RCC 7860 (cell line): ENCODE data around the gene CHRM3.
"Not testable (repeated sequence)": the region's sequence is repeated elsewhere in the genome, so short reads cannot be mapped to it uniquely, and the experiment has no call there.

Experiments used
- DNase-seq: peaks from one replicate; pipeline ENCODE4 v3.0.0-alpha.2; 2015; ENCODE audit warnings: low spot score
- FAIRE-seq: peaks from 2 replicates; lab custom pipeline; 2012; peaks lifted over from hg19 to GRCh38; lab: Jason Lieb, UNC

Gene CHRM3

GRCh38 chr1:239386453-239387303 lies at the start of gene CHRM3:
Gene CHRM3, plus strand, starts transcription at chr1:239386568. Its CDS starts 520,884 bp downstream, at chr1:239907452.
- FAIRE-seq (no peak), DNase-seq (no peak)

- no peak for FAIRE-seq
- DNase-seq: no peak
These were observed 48.5 kb upstream of the CHRM3 start for GRCh38 chr1:239337799-239338430.

DNA sequence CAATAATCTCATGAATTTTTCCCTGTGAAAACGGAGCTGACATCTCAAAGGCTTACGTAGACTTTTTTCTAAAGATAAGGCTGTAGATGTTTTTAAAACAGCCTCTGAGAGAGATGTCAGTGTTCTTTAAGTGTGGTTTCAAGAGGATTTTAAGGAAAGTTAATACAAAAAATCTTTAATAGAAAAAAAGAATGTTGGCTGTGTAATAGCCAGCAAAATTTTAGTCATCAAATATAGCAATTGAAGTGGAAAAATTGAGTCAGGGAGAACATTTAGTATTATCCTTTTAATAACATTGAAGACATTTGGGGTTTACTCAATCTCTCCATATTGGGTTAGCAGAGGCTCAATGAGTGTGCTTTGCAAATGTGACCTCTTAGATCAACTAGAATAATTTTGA lies 38.6 kb upstream of the CHRM3 start:
- FAIRE-seq: no peak
- no peak for DNase-seq

DNA sequence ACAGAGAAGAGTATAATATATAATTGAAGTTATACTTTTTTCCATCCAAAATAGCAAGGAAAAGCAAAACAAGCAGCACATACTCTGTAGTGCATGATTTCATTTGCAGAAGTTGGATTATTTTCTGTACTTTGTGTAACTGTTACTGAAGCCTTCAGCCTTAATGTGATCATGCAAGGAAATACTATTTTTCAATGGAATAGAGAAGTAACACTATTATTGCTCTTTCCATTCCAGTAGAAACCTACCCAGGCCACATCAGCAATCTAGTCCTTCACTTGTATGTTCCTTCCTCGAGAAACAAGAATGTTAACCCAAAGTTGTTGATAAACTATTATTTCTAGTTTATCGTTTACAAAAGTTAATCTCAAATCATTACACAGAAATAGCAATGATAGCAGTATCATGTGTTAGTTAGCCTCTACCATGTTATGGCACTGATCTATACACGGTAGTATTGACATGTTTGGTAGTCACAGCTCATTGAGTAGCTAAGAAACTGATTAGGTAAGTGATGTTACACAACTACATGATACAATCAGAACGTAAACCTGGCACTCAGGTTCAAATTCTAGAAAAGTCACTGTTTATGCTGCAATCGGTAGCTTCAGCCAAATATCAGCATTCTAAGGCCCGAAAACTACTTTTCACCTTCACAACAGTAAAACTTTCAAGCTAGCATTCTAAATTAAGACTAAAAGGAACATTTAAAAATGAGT lies 37.6 kb upstream of the CHRM3 start:
- FAIRE-seq: no peak
- no peak for DNase-seq

GRCh38 chr1:239349699-239350098 lies 36.7 kb upstream of the CHRM3 start:
- no peak for FAIRE-seq

DNA sequence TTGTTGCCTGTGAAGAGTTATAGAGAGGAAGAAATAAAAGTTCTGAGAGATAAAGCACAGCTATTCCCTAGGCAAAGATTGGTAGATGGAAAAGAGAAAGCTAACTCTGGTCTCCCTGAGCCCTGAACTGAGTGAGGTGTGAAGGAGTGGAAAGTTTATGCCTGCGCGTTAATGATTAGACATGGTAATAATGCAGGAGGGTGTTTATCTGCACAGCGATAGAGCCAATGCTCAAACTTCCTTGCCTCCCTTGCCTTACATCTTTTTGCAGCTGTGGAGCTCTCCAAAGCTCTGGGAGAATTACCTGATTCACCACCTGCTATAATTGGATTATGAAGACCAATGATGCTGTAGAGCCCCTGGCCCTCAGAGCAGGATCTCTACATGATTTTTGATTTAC lies 32.8 kb upstream of the CHRM3 start:
- DNase-seq: no peak
- FAIRE-seq: no peak

More at GRCh38 chr1:239349699-239350098, 36.7 kb upstream of the CHRM3 start:
- no peak for DNase-seq

DNA sequence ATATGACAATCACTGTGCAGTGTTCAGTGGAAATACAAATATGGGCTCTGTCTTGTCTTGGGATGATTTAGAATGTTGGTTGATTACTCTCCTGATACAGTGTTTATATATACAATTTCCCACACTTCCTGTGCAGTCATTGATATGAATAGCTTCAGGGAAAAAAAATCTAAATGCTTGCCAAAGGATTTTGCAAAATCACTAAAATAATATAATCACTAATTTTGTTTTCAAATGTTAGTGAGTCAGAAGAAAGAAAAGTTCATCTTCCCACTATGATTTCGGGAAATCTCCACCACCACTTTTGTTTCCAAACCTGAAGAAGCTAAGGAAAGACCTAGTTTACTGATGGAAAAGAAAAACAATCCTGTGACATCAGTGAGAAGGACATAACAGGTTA lies 32.1 kb upstream of the CHRM3 start:
- DNase-seq (no peak), FAIRE-seq (no peak)

- no peak for DNase-seq
- FAIRE-seq: no peak
These were observed 28.5 kb upstream of the CHRM3 start for GRCh38 chr1:239357867-239358266.

- FAIRE-seq: no peak
- DNase-seq: no peak
These were observed 25.0 kb upstream of the CHRM3 start for GRCh38 chr1:239361403-239361802.

DNA sequence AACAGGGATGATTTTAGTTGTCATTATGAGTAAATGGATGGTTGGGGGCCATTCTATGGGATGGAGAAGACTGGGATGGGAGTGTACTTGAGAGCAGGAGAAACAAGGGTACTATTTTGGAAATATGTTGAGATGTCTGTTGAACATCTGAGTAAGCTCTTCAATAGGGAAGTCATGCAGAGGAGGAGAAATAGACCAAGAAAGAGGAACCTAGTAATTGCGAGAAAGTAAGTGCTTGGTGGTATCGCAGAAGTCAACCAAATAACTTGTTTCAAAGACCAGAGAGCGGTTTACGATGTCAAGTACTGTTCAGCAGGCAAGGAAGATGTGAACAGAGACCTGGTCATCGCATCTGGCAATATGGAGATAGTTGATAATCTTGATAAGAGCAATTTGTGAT lies 22.4 kb upstream of the CHRM3 start:
- FAIRE-seq: no peak
- DNase-seq: no peak

DNA sequence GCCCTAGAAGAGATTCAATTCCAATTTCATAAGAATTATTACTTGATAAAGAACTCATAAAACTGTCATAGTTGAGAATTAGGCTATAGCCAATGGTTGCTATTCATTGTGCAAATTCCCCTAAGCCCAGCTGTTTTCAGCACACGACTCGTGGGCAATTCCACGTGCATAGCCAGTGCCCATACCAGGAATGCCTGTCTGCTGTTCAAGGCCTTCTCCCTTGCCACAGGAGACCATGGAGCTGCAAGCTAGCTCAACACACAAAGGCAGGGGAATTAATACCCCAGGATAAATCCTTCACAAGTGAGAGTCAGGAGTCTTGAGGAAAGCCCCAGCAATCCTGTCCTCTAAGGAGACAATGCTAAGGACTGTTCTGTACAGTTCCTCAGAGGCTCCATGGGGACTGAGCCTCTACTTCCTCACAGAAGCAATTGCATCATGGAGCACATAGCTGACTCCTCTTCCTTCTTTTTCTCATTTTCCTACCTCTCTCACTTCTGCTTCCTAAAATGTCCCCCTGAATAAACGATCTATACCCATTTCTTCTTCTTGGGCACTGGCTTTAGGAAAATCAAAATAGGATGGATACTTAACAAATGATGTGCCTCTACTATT lies 19.1 kb upstream of the CHRM3 start:
- DNase-seq (no peak), FAIRE-seq (no peak)

- FAIRE-seq (no peak), DNase-seq (no peak)
These were observed 17.8 kb upstream of the CHRM3 start for GRCh38 chr1:239368436-239369109.

- FAIRE-seq, DNase-seq: not testable (repeated sequence)
These were observed 15.5 kb upstream of the CHRM3 start for GRCh38 chr1:239370869-239371268.

GRCh38 chr1:239382666-239383065 lies 3.7 kb upstream of the CHRM3 start:
- no peak for DNase-seq
- no peak for FAIRE-seq

- DNase-seq (no peak), FAIRE-seq (no peak)
These were observed 2.7 kb upstream of the CHRM3 start for GRCh38 chr1:239383714-239384113.

DNA sequence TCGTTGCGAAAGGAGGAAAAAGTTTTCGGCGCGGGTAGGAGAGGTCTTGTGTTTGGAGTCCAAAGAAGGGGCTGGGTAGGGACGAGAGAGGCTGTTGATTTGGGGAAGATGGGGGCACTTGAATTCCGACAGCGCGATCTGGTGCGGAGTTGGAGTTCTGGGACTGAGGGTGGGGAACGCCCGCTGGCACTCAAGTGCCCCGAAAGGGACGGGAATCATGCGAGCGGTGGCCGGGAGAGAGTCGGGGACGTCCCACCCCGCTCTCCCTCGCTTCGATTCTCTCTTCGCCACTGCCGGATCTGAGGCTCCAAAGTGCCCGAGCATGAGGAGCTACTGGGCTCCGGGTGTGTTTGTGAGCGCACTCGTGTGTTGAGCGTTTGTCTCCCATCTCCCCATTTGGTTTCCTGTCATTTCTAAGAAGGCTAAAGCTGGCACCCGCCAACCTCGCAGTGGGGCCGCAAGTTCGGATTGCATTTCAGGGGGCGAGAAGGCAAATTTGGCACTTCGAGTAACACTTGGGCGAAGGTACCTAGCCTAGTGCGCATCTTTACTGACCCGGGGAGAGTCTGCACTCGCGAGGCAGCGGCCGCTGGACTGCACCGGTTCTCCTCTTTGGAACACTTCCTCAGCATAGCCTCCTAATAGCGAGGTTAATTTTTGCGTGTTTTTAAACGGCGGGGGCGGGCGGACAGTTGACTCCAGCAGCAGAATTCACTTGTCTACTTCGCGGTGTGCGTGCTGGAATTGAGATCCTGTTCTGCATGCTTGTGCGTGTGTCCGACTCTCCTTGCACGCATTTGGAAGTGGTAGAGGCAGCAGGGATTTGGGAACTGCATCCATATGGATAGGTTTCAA lies 1.2 kb downstream of the CHRM3 start:
- FAIRE-seq: no peak
- DNase-seq: no peak

DNA sequence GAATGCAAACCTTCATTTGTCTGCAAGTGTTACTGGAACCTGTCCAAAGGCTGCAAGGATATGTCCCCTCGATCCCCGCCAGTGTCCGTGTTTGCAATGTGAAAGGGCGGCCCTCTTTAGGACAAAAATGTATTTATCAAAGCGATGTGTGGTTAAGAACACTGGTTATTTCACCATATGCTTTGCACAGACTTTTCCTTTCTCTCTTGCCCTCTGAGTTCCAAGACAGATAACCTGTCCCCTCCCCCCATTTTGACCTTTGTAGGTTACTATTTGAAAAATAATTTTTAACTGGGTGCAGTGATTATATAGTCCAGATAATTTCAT lies 1.8 kb downstream of the CHRM3 start:
- DNase-seq: no peak
- no peak for FAIRE-seq

DNA sequence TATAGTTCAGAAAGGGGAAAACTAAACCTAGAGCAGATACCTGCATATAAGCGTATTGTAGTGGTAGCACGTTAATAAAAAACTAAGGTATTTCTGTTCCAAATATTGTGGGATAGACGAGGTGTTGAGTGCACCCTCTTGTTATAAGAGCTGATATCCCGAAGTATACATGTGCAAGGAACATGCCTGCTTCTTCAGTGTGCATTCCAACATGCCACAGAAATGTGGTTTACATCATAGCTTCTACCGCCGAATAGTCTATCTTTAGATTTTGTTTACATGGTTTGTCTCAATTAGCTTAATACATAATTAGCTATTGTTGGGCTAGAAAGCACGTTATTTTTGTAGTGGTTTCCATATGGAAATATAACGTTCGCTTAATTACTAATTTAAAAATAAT lies 2.2 kb downstream of the CHRM3 start:
- FAIRE-seq: no peak
- no peak for DNase-seq

DNA sequence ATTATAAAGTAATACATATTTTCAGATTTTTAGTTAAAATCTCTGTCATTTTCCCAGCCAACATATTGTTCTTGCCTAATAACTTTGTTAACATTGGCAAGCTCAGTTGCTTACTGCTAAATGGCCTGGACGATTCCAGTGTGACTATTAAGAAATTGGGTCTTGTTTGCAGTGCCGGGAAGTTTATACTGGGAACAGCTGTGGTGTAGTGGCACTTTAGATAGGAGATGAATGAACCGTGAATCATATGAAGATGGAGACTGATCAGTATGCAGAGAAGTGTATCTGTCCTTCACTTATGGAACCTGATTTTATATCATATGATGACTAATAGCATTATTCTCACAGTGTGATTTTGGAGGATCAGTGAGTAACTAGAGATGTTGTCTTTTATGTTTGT lies 3.3 kb downstream of the CHRM3 start:
- FAIRE-seq: no peak
- no peak for DNase-seq

DNA sequence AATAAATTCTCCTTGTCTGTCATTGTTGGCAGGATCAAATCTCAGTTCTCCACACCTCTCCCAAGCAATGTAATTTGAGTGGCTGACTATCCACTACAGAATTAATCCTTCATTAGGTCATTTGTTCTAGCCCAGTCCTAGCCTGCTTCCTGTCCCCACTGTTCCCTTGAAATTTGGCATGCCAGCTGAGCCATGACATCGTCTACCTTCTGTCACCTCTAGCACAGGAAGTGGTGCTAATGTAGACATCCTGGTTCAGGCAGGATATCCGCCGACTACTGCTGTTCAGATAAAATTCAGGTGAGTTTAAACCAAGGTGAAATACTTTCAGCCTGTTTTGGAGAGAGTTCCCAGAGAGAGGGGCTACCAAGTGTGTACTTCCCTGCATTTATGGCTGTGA lies 5.9 kb downstream of the CHRM3 start:
- FAIRE-seq: no peak
- no peak for DNase-seq
